GM19238 (cell line): ENCODE results near the gene RPL10.

Experiments
- DNase-seq: peaks from one replicate; pipeline ENCODE4 v3.0.0; 2011; ENCODE audit warnings: low spot score; ENCODE audit not compliant: insufficient read length

The RPL10 gene

GRCh38 chrX:154448484-154448883, 50.3 kb downstream of the RPL10 start:
- DNase-seq, result no peak

- DNase-seq, result no peak
Observed at GRCh38 chrX:154449618-154450017, 51.4 kb downstream of the RPL10 start.

GRCh38 chrX:154450312-154450711, 52.1 kb downstream of the RPL10 start:
- DNase-seq, result no peak
